Activated CD4-positive, CD25-positive, alpha-beta regulatory T cell (primary cell): ENCODE measurements around the gene SASS6.
"Not testable (repeated sequence)": the region's sequence is repeated elsewhere in the genome, so short reads cannot be mapped to it uniquely, and the experiment has no call there.

Source experiments
- DNase-seq, 4 experiments: peaks; one replicate each; lab custom pipeline; 2025; lab: John Stamatoyannopoulos, UW

The SASS6 gene

DNA sequence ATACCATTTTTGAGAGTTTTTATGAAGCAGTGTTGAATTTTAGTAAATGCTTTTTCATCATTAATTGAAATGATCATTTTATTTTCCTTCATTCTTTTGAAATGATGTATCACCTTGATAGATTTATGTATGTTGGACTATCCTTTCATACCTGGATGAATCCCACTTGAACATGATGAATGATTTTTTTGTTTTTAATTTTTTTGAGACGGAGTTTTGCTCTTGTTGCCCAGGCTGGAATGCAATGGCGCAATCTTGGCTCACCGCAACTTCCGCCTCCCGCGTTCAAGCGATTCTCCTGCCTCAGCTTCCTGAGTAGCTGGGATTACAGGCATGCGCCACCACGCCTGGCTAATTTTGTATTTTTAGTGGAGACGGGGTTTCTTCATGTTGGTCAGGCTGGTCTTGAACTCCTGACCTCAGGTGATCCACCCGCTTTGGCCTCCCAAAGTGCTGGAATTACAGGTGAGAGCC is 85.5 kb downstream of the SASS6 start:
- not testable (repeated sequence) for DNase-seq

DNA sequence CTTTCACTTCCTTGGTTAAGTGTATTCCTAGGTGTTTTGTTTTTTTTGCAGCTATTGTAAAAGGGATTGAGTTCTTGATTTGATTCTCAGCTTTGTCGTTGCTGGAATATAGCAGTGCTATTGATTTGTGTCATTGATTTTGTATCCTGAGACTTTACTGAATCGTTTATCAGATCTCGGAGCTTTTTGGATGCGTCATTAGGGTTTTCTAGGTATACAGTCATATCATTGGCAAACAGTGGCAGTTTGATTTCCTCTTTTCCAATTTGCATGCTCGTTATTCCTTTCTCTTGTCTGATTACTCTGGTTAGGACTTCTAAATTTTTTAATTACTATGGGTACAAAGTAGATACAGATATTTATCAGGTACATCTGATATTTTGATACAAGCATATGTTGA is 87.5 kb downstream of the SASS6 start:
- no peak for DNase-seq

GRCh38 chr1:100039591-100039990 is 93.1 kb downstream of the SASS6 start:
- no peak for DNase-seq

DNA sequence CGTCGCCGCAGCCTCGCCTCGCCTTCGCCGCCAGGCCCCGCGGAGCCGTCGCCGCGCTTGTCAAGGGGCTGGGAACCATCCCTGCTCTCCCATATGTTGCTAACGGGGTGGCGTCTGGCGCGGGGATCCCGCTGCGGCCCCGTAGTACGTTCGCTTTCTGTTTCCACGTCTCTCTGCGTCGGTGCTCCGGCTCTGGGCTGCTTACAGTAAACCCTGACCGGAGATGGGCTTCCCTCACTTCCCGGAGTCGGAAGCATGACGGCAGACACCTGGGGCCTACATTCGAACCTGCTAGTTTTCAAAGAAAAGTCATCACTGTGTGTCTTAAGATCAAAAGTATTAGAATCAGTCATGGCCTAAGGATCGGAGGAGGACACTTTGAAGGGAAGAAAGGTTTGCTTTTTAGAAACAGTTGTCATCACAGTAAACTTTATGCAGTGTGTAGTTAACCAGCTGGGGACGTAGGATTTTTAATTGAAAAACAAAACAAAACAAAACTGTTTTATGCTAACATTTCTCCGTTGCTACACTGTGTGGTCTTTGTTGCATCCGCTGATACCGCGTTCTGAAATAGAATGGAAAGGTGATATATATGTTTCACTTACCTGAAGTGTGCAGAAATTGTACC is 94.0 kb downstream of the SASS6 start:
- DNase-seq, result peak; percentile 57 to 64 (median 61)

GRCh38 chr1:100037927-100038659 is 94.6 kb downstream of the SASS6 start:
- DNase-seq, result peak; percentile 74 to 84 (median 79)

GRCh38 chr1:100037656-100037926 is 95.1 kb downstream of the SASS6 start:
- DNase-seq, result no peak

GRCh38 chr1:100036718-100037655 is 95.7 kb downstream of the SASS6 start:
- no peak for DNase-seq

DNA sequence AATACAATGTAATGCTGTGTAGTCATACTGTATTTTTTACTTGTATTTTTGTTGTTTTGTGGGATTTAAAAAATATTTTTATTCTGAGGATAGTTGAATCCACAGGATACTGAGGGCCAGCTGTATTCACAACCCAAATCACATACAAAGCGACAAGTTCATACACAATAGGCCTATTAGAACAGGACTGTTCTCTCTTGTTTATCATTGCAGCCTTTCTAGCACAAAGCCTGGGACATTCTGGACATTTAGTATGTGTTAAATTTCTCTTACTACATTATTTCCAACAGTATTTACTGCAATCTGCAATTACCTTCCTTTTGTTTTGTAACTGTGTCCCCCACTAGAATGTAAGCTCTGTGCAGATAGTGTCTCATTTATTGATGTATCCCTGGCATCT is 97.5 kb downstream of the SASS6 start:
- no peak for DNase-seq

GRCh38 chr1:100034470-100034869 is 98.3 kb downstream of the SASS6 start:
- DNase-seq, result no peak
